Measurements from ENCODE around the gene DISC1.

Gene DISC1

GRCh38 chr1:232018231-232019025 lies 391.8 kb downstream of the DISC1 start:
- DNase-seq: no peak

GRCh38 chr1:232019026-232019340 lies 392.4 kb downstream of the DISC1 start:
- no peak for DNase-seq

GRCh38 chr1:232020352-232020751 lies 393.8 kb downstream of the DISC1 start:
- DNase-seq: no peak

GRCh38 chr1:232029315-232029714 lies 402.7 kb downstream of the DISC1 start:
- no peak for DNase-seq

- no peak for DNase-seq
Observed at GRCh38 chr1:232031156-232031555, 404.6 kb downstream of the DISC1 start.

GRCh38 chr1:232033285-232033684 lies 406.7 kb downstream of the DISC1 start:
- DNase-seq: no peak

- no peak for DNase-seq
Observed at GRCh38 chr1:232034556-232034955, 408.0 kb downstream of the DISC1 start.

GRCh38 chr1:232036181-232036933 lies 409.8 kb downstream of the DISC1 start:
- no peak for DNase-seq

- no peak for DNase-seq
Observed at GRCh38 chr1:232037774-232038388, 411.3 kb downstream of the DISC1 start.

- no peak for DNase-seq
Observed at GRCh38 chr1:232038706-232039677, 412.4 kb downstream of the DISC1 start.

GRCh38 chr1:232040260-232040659 lies 413.7 kb downstream of the DISC1 start:
- no peak for DNase-seq

- DNase-seq: no peak
Observed at GRCh38 chr1:232044728-232045127, 418.1 kb downstream of the DISC1 start.

- DNase-seq: no peak
Observed at GRCh38 chr1:232045139-232045994, 418.8 kb downstream of the DISC1 start.

- no peak for DNase-seq
Observed at GRCh38 chr1:232046451-232047306, 420.1 kb downstream of the DISC1 start.

- no peak for DNase-seq
Observed at GRCh38 chr1:232047473-232047872, 420.9 kb downstream of the DISC1 start.

- DNase-seq: no peak
Observed at GRCh38 chr1:232048481-232048880, 421.9 kb downstream of the DISC1 start.

- no peak for DNase-seq
Observed at GRCh38 chr1:232049335-232049734, 422.7 kb downstream of the DISC1 start.

GRCh38 chr1:232057217-232057895 lies 430.8 kb downstream of the DISC1 start:
- no peak for DNase-seq

- DNase-seq: no peak
Observed at GRCh38 chr1:232057896-232058274, 431.3 kb downstream of the DISC1 start.

- no peak for DNase-seq
Observed at GRCh38 chr1:232059726-232060374, 433.3 kb downstream of the DISC1 start.
